Ishikawa (cell line): ENCODE data around the gene NLRP8.

Experiments used
- CREB1 ChIP-seq: IDR thresholded peaks from 2 replicates; pipeline ENCODE4 v1.6.1; 2012; ENCODE audit warnings: low read depth
- EGR1 ChIP-seq: IDR thresholded peaks from 2 replicates; pipeline ENCODE4 v1.6.1; 2012
- EP300 ChIP-seq: IDR thresholded peaks from 2 replicates; pipeline ENCODE4 v1.6.1; 2012; ENCODE audit warnings: borderline replicate concordance
- FOXM1 ChIP-seq: IDR thresholded peaks from 2 replicates; pipeline ENCODE4 v1.6.1; 2012; ENCODE audit warnings: low read depth, borderline replicate concordance
- NFIC ChIP-seq: IDR thresholded peaks from 2 replicates; pipeline ENCODE4 v1.6.1; 2012
- RAD21 ChIP-seq: IDR thresholded peaks from 2 replicates; pipeline ENCODE4 v1.6.1; 2012; ENCODE audit warnings: low read depth
- TAF1 ChIP-seq: IDR thresholded peaks from 2 replicates; pipeline ENCODE4 v1.6.1; 2012; ENCODE audit warnings: low read depth, mild to moderate bottlenecking
- YY1 ChIP-seq: IDR thresholded peaks from 2 replicates; pipeline ENCODE4 v1.6.1; 2012; ENCODE audit warnings: low read depth
- ZBTB7A ChIP-seq: IDR thresholded peaks from 2 replicates; pipeline ENCODE4 v1.6.1; 2012; ENCODE audit warnings: low read depth
- TF ChIP-seq, protein P1 (sequence below): IDR thresholded peaks from 2 replicates; pipeline ENCODE4 v1.6.1; 2012; ENCODE audit warnings: low read depth, mild to moderate bottlenecking

- no peak for TF ChIP-seq YY1
- no peak for TF ChIP-seq EGR1
- no peak for TF ChIP-seq NFIC
- no peak for TF ChIP-seq EP300
- TF ChIP-seq, protein P1, sequence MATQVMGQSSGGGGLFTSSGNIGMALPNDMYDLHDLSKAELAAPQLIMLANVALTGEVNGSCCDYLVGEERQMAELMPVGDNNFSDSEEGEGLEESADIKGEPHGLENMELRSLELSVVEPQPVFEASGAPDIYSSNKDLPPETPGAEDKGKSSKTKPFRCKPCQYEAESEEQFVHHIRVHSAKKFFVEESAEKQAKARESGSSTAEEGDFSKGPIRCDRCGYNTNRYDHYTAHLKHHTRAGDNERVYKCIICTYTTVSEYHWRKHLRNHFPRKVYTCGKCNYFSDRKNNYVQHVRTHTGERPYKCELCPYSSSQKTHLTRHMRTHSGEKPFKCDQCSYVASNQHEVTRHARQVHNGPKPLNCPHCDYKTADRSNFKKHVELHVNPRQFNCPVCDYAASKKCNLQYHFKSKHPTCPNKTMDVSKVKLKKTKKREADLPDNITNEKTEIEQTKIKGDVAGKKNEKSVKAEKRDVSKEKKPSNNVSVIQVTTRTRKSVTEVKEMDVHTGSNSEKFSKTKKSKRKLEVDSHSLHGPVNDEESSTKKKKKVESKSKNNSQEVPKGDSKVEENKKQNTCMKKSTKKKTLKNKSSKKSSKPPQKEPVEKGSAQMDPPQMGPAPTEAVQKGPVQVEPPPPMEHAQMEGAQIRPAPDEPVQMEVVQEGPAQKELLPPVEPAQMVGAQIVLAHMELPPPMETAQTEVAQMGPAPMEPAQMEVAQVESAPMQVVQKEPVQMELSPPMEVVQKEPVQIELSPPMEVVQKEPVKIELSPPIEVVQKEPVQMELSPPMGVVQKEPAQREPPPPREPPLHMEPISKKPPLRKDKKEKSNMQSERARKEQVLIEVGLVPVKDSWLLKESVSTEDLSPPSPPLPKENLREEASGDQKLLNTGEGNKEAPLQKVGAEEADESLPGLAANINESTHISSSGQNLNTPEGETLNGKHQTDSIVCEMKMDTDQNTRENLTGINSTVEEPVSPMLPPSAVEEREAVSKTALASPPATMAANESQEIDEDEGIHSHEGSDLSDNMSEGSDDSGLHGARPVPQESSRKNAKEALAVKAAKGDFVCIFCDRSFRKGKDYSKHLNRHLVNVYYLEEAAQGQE: no peak
- TF ChIP-seq FOXM1: no peak
- no peak for TF ChIP-seq TAF1
- no peak for TF ChIP-seq CREB1
- TF ChIP-seq RAD21: no peak
- TF ChIP-seq ZBTB7A: no peak
These were observed 37.6 kb downstream of the NLRP8 start for GRCh38 chr19:55985254-55985653.
